K562 (cell line): ENCODE data around the gene PDE2A.

Source experiments
- BACH1 ChIP-seq: fragments of 200-800 bp; sonication (Bioruptor generic); IDR thresholded peaks from 2 replicates; pipeline ENCODE4 v1.6.1; 2016; ENCODE audit warnings: missing genetic modification characterization, missing compliant biosample characterization
- PML ChIP-seq: IDR thresholded peaks from 2 replicates; pipeline ENCODE4 v1.6.1; 2012; ENCODE audit warnings: low read length, inconsistent platforms
- POLR2AphosphoS2 ChIP-seq: IDR thresholded peaks from 2 replicates; pipeline ENCODE4 v1.6.1; 2012; ENCODE audit warnings: low read length, improper control_type of control experiment
- RBM14 ChIP-seq: fragments of 200-400 bp; formaldehyde crosslinking; IDR thresholded peaks from 2 replicates; pipeline ENCODE4 v1.6.1; 2018; ENCODE audit warnings: low read depth, mild to moderate bottlenecking, low read length, moderate library complexity, borderline replicate concordance; ENCODE audit not compliant: insufficient read depth
- RFX5 ChIP-seq: IDR thresholded peaks from 2 replicates; pipeline ENCODE4 v1.6.1; 2011; ENCODE audit warnings: low read depth, mild to moderate bottlenecking, improper control_type of control experiment, low read length
- SMAD4 ChIP-seq: fragments of 250-450 bp; sonication (Bioruptor Pico); conservative IDR thresholded peaks from 2 replicates; pipeline ENCODE4 v1.8.0; 2021; ENCODE audit warnings: inconsistent platforms, mild to moderate bottlenecking, moderate library complexity
- TFAM ChIP-seq: fragments of 250-450 bp; sonication (Bioruptor Pico); conservative IDR thresholded peaks from 2 replicates; pipeline ENCODE4 v1.5.0; 2021; ENCODE audit warnings: mild to moderate bottlenecking, moderate library complexity
- ZBTB33 ChIP-seq: sonication (generic); formaldehyde crosslinking; IDR thresholded peaks from 2 replicates; pipeline ENCODE4 v1.8.1; 2023; ENCODE audit warnings: mild to moderate bottlenecking, missing genetic modification reagents
- ZFP91 ChIP-seq: sonication (generic); formaldehyde crosslinking; IDR thresholded peaks from 2 replicates; pipeline ENCODE4 v1.8.0; 2022; ENCODE audit warnings: mild to moderate bottlenecking, missing genetic modification reagents
- ZNF140 ChIP-seq: fragments of 250-450 bp; sonication (Bioruptor Pico); IDR thresholded peaks from 2 replicates; pipeline ENCODE4 v1.8.0; 2021; ENCODE audit warnings: moderate library complexity, mild to moderate bottlenecking, inconsistent platforms

GRCh38 chr11:72584939-72585597, 89.2 kb downstream of the PDE2A start:
- no peak for TF ChIP-seq RFX5
- TF ChIP-seq PML: no peak
- TF ChIP-seq RBM14: no peak
- TF ChIP-seq ZBTB33 (CRISPR knock-in tag): no peak
- no peak for TF ChIP-seq ZNF140 (CRISPR knock-in tag)
- TF ChIP-seq ZFP91: no peak
- TF ChIP-seq POLR2AphosphoS2: no peak
- no peak for TF ChIP-seq BACH1 (tag)
- no peak for TF ChIP-seq TFAM (CRISPR knock-in tag)
- TF ChIP-seq SMAD4 (CRISPR knock-in tag): no peak
